Endothelial cell of umbilical vein (primary cell): ENCODE data around the gene SIAH3. TPM values are rescaled to one million over a fixed set of nuclear protein-coding genes. Genes with fewer than 3 reads are reported as not detected.
A peak's percentile ranks its signal among the peaks of the same experiment; 100 is the strongest.

Source experiments
- BruUV-seq: library from RNA; stranded (reverse); fragments of 400-500 nt; replicated peaks from 2 replicates; lab custom pipeline; 2021; lab: Mats Ljungman, UMichigan
- CTCF ChIA-PET: fragments of 300-600, 350-600 bp; sonication (Branson Sonifier 250); formaldehyde crosslinking; loops from one replicate; lab custom pipeline; 2021; ENCODE audit warnings: antibody characterized with exemption, inconsistent platforms; lab: Charles Lee
- POLR2A ChIA-PET: fragments of 300-600, 350-600 bp; sonication (Branson Sonifier 250); formaldehyde crosslinking; loops from one replicate; lab custom pipeline; 2021; ENCODE audit warnings: antibody characterized with exemption, inconsistent platforms; lab: Charles Lee
- DNase-seq: peaks from one replicate; pipeline ENCODE4 v3.0.0-alpha.2; 2011; ENCODE audit warnings: low read depth, low spot score
- FAIRE-seq: peaks from 2 replicates; lab custom pipeline; 2011; peaks lifted over from hg19 to GRCh38; lab: Jason Lieb, UNC
- H2AFZ ChIP-seq: 2 replicates; pipeline ENCODE4 v1.6.0; 2012; ENCODE audit warnings: low read depth, low read length, control low read depth, inconsistent platforms
- H3K27ac ChIP-seq: 2 replicates; pipeline ENCODE4 v1.5.1; 2011; ENCODE audit warnings: low read depth, mild to moderate bottlenecking, control low read depth, low read length, moderate library complexity; ENCODE audit not compliant: insufficient read depth
- H3K27me3 ChIP-seq, 2 experiments: 2 replicates each; pipeline versions ENCODE4 v1.6.0 to v1.6.1; 2011; ENCODE audit warnings: low read length in 2 of 2, mixed read lengths in 1 of 2; ENCODE audit not compliant: control insufficient read depth in 2 of 2, insufficient read depth in 2 of 2
- H3K36me3 ChIP-seq, 2 experiments: 2 replicates in 1 of 2; 3 replicates in 1 of 2; pipeline ENCODE4 v1.5.1; 2011; ENCODE audit warnings: low read length in 2 of 2, mild to moderate bottlenecking in 1 of 2, moderate library complexity in 1 of 2; ENCODE audit not compliant: control insufficient read depth in 2 of 2, insufficient read depth in 2 of 2; ENCODE audit errors: extremely low read depth in 1 of 2
- H3K4me1 ChIP-seq: 3 replicates; pipeline ENCODE4 v1.5.1; 2011; ENCODE audit warnings: mild to moderate bottlenecking, low read length; ENCODE audit not compliant: control insufficient read depth, insufficient read depth; ENCODE audit errors: extremely low read depth
- H3K4me2 ChIP-seq: 2 replicates; pipeline ENCODE4 v1.6.1; 2011; ENCODE audit warnings: low read length, control low read depth, mixed read lengths; ENCODE audit not compliant: insufficient read depth
- H3K4me3 ChIP-seq, 3 experiments: fragments of 200-600 bp in 1 of 3; sonication (generic), shearing (Covaris generic) in 1 of 3; replicated peaks in 1 of 3; 2 replicates each; pipeline ENCODE4 v1.5.1; 2011 to 2016; ENCODE audit warnings: control low read depth in 3 of 3, low read length in 3 of 3, mild to moderate bottlenecking in 2 of 3, inconsistent platforms in 1 of 3, low read depth in 1 of 3, moderate library complexity in 1 of 3; ENCODE audit not compliant: insufficient read depth in 1 of 3
- H3K79me2 ChIP-seq: 2 replicates; pipeline ENCODE4 v1.6.0; 2012; ENCODE audit warnings: low read length, inconsistent platforms; ENCODE audit not compliant: control insufficient read depth, insufficient read depth
- H3K9ac ChIP-seq: replicated peaks from 2 replicates; pipeline ENCODE3; 2011; ENCODE audit warnings: low read length, control low read depth; ENCODE audit not compliant: insufficient read depth; ENCODE audit errors: extremely low read depth
- H3K9me1 ChIP-seq: replicated peaks from 3 replicates; pipeline ENCODE4 v1.6.0; 2011; ENCODE audit warnings: mild to moderate bottlenecking, low read length; ENCODE audit not compliant: control insufficient read depth, insufficient read depth; ENCODE audit errors: extremely low read depth
- H3K9me3 ChIP-seq: replicated peaks from 2 replicates; pipeline ENCODE4 v1.5.1; 2012; ENCODE audit warnings: low read length, inconsistent platforms; ENCODE audit not compliant: control insufficient read depth, insufficient read depth
- H4K20me1 ChIP-seq: replicated peaks from 2 replicates; pipeline ENCODE3; 2011; ENCODE audit warnings: mild to moderate bottlenecking, low read length; ENCODE audit not compliant: control insufficient read depth, insufficient read depth; ENCODE audit errors: extremely low read depth
- EZH2 ChIP-seq: IDR thresholded peaks from 2 replicates; pipeline ENCODE4 v1.6.1; 2012; ENCODE audit warnings: borderline replicate concordance, low read depth, mild to moderate bottlenecking, moderate library complexity, low read length, inconsistent platforms; ENCODE audit not compliant: severe bottlenecking
- FOS ChIP-seq: IDR thresholded peaks from 2 replicates; pipeline ENCODE4 v1.6.1; 2011; ENCODE audit warnings: mild to moderate bottlenecking, low read length, moderate library complexity, borderline replicate concordance; ENCODE audit not compliant: insufficient read depth
- GATA2 ChIP-seq: IDR thresholded peaks from 2 replicates; pipeline ENCODE4 v1.7.0; 2011; ENCODE audit warnings: low read depth, mild to moderate bottlenecking, moderate library complexity, mixed read lengths, low read length; ENCODE audit not compliant: insufficient read length, insufficient read depth
- JUN ChIP-seq: IDR thresholded peaks from 2 replicates; pipeline ENCODE4 v1.6.1; 2011; ENCODE audit warnings: borderline replicate concordance, low read depth; ENCODE audit not compliant: insufficient read length, insufficient read depth
- MYC ChIP-seq: IDR thresholded peaks from one replicate; pipeline ENCODE4 v1.6.1; 2011; ENCODE audit warnings: mild to moderate bottlenecking, low read depth, low read length
- POLR2A ChIP-seq: IDR thresholded peaks from 2 replicates; pipeline ENCODE4 v1.6.1; 2012; ENCODE audit warnings: low read depth, mild to moderate bottlenecking, control low read depth, low read length
- POLR2AphosphoS5 ChIP-seq: IDR thresholded peaks from 2 replicates; pipeline ENCODE4 v1.6.1; 2012; ENCODE audit warnings: low read depth, mild to moderate bottlenecking, control low read depth, low read length, moderate library complexity; ENCODE audit not compliant: insufficient read depth
- dilution Hi-C: fragments of 300-500 bp; cut with MboI; formaldehyde crosslinking; loops from one replicate; pipeline ENCODE4 v1.15.0; 2019; ENCODE audit warnings: low sequenced_read_pairs; ENCODE audit not compliant: extremely low pct_ligation_motif_present
- intact Hi-C: fragments of 100-400 bp; cut with micrococcal nuclease; formaldehyde crosslinking; loops from one replicate; pipeline ENCODE4 v1.10.0; 2022
- polyA plus RNA-seq, 4 experiments: library from polyadenylated mRNA; depleted of rRNA in 3 of 4; stranded (reverse) in 3 of 4; unstranded in 1 of 4; fragments of >200 nt; gene quantifications; 2 replicates each; pipeline versions ENCODE4 v1.2.1 to v1.2.3, GENCODE V29; 2011 to 2012; ENCODE audit warnings: missing spikeins in 1 of 4
- total RNA-seq: library from RNA; stranded (reverse); gene quantifications from 2 replicates; pipeline ENCODE4 v1.2.3, GENCODE V29; 2021
- TF ChIP-seq, protein P1 (sequence below): IDR thresholded peaks from 2 replicates; pipeline ENCODE4 v1.6.1; 2011; ENCODE audit not compliant: insufficient read depth, insufficient read length
- TF ChIP-seq, protein P2 (sequence below), 2 donors: IDR thresholded peaks; 1 replicate in 1 of 2; 2 replicates in 1 of 2; pipeline ENCODE4 v1.5.1; 2011; ENCODE audit warnings: low read length in 2 of 2, mild to moderate bottlenecking in 2 of 2, moderate library complexity in 2 of 2, control low read depth in 1 of 2, inconsistent platforms in 1 of 2, low read depth in 1 of 2; ENCODE audit not compliant: insufficient read depth in 1 of 2; ENCODE audit errors: extremely low read depth in 1 of 2

Gene SIAH3
- total and polyA plus RNA-seq, 2 donors (not counting 3 experiments of a cell fraction or from before 2014, with no cell fraction given), result 0.03 TPM; not detected in 1

- Histone ChIP-seq H3K36me3 (no peaks in the 10 kb centered on the region), H3K4me2 (no peak overlapping the region), H2AFZ (no peak overlapping the region), H3K9me1 (no peaks in the 10 kb centered on the region), H3K4me1 (peaks cover 9% of the 10 kb centered on the region), H4K20me1 (no peaks in the 10 kb centered on the region), H3K79me2 (no peaks in the 10 kb centered on the region), H3K27ac (no peak overlapping the region), H3K9me3 (no peaks in the 10 kb centered on the region), H3K4me3 (no peak overlapping the region), H3K9ac (no peak overlapping the region), H3K27me3 (peaks cover 38 to 46% of the 10 kb centered on the region in 2 experiments)
- TF ChIP-seq JUN, result no peak
- TF ChIP-seq, protein P1, sequence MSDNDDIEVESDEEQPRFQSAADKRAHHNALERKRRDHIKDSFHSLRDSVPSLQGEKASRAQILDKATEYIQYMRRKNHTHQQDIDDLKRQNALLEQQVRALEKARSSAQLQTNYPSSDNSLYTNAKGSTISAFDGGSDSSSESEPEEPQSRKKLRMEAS, result peak; percentile 16
- no peak for TF ChIP-seq POLR2AphosphoS5
- no peak for TF ChIP-seq MYC
- dilution Hi-C loops, result no loop called here
- intact Hi-C loops, result no loop called here
- FAIRE-seq (peak; percentile 63), DNase-seq (peak; percentile 78)
- ChIA-PET POLR2A (no interaction called here), CTCF (interaction anchor here (1.0 to 1.5 kb wide), 3 partner anchors 13 to 163 kb away, joined by 3 to 6 read pairs (median 5); no protein-coding TSS in a partner anchor)
- BruUV-seq, result no TSS peak
Measured at GRCh38 chr13:45847554-45848224, 3.9 kb downstream of the SIAH3 start.

DNA sequence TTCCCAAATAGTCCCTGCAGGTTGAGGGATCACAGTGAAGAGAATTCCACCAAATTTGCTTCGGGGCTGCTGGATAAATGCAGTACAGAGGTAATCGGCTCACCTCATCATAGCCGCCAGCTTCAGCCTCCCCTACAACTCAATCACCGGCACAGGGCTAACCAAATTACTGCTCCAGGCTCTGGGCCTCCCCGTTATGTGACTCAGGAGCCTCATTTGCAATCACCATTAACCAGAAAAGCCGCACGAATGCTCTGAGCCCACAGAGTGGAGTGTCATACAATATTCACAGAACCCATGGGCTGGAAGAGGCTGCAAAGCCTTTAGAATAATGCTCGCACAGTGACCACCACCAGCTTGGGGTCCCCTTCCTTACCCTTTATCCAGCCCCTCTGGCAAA is 4.9 kb downstream of the SIAH3 start:
- CTCF ChIA-PET, result interaction anchor here (1.0 to 1.5 kb wide), 3 partner anchors 13 to 164 kb away, joined by 3 to 6 read pairs (median 5); no protein-coding TSS in a partner anchor
- Histone ChIP-seq H3K9me3 (no peaks in the 10 kb centered on the region), H3K9me1 (no peaks in the 10 kb centered on the region), H3K4me2 (no peak overlapping the region), H3K36me3 (no peaks in the 10 kb centered on the region), H3K27me3 (peaks cover 31 to 36% of the 10 kb centered on the region in 2 experiments), H3K9ac (no peak overlapping the region), H4K20me1 (no peaks in the 10 kb centered on the region), H3K79me2 (no peaks in the 10 kb centered on the region), H2AFZ (no peak overlapping the region), H3K4me1 (peaks cover 9% of the 10 kb centered on the region), H3K4me3 (no peak overlapping the region), H3K27ac (no peak overlapping the region)
- intact Hi-C loops (no loop called here), dilution Hi-C loops (no loop called here)
- POLR2A ChIA-PET, result no interaction called here
- no peak for FAIRE-seq
- no peak for DNase-seq
- no TSS peak for BruUV-seq
- TF ChIP-seq POLR2A (no peak), MYC (no peak), JUN (no peak), EZH2 (no peak), POLR2AphosphoS5 (no peak), FOS (no peak), GATA2 (no peak)
- TF ChIP-seq, protein P2, sequence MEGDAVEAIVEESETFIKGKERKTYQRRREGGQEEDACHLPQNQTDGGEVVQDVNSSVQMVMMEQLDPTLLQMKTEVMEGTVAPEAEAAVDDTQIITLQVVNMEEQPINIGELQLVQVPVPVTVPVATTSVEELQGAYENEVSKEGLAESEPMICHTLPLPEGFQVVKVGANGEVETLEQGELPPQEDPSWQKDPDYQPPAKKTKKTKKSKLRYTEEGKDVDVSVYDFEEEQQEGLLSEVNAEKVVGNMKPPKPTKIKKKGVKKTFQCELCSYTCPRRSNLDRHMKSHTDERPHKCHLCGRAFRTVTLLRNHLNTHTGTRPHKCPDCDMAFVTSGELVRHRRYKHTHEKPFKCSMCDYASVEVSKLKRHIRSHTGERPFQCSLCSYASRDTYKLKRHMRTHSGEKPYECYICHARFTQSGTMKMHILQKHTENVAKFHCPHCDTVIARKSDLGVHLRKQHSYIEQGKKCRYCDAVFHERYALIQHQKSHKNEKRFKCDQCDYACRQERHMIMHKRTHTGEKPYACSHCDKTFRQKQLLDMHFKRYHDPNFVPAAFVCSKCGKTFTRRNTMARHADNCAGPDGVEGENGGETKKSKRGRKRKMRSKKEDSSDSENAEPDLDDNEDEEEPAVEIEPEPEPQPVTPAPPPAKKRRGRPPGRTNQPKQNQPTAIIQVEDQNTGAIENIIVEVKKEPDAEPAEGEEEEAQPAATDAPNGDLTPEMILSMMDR (IDR thresholded peaks at IDR 0.05; ENCODE audit: extremely low read depth in 1 of 2, insufficient read depth in 1 of 2, low read depth in 1 of 2, low read length in 2 of 2), result no peak
- TF ChIP-seq, protein P1, result no peak
